HEK293T (cell line): ENCODE data around the gene BECN2.

Source experiments
- ARNT ChIP-seq: fragments of 450-650 bp; IDR thresholded peaks from 2 replicates; pipeline ENCODE4 v1.6.1; 2017; ENCODE audit warnings: mild to moderate bottlenecking
- BHLHE40 ChIP-seq: fragments of 450-650 bp; IDR thresholded peaks from 2 replicates; pipeline ENCODE4 v1.6.1; 2016; ENCODE audit warnings: mild to moderate bottlenecking, moderate library complexity, borderline replicate concordance
- FOXK2 ChIP-seq: fragments of 450-650 bp; IDR thresholded peaks from 2 replicates; pipeline ENCODE4 v1.6.1; 2016; ENCODE audit warnings: mild to moderate bottlenecking
- HDGF ChIP-seq: fragments of 450-650 bp; IDR thresholded peaks from 2 replicates; pipeline ENCODE4 v1.6.1; 2017; ENCODE audit warnings: antibody characterized with exemption, borderline replicate concordance
- L3MBTL2 ChIP-seq: fragments of 450-650 bp; conservative IDR thresholded peaks from 2 replicates; pipeline ENCODE4 v1.6.1; 2016; ENCODE audit warnings: mild to moderate bottlenecking
- NFRKB ChIP-seq: fragments of 450-650 bp; IDR thresholded peaks from 2 replicates; pipeline ENCODE4 v1.6.1; 2016; ENCODE audit warnings: mild to moderate bottlenecking, moderate library complexity
- SP1 ChIP-seq: fragments of 450-650 bp; IDR thresholded peaks from 2 replicates; pipeline ENCODE4 v1.6.1; 2017
- SUZ12 ChIP-seq: fragments of 450-650 bp; IDR thresholded peaks from 2 replicates; pipeline ENCODE4 v1.6.1; 2016; ENCODE audit warnings: mild to moderate bottlenecking
- ZNF384 ChIP-seq: fragments of 450-650 bp; IDR thresholded peaks from 2 replicates; pipeline ENCODE4 v1.6.1; 2016

DNA sequence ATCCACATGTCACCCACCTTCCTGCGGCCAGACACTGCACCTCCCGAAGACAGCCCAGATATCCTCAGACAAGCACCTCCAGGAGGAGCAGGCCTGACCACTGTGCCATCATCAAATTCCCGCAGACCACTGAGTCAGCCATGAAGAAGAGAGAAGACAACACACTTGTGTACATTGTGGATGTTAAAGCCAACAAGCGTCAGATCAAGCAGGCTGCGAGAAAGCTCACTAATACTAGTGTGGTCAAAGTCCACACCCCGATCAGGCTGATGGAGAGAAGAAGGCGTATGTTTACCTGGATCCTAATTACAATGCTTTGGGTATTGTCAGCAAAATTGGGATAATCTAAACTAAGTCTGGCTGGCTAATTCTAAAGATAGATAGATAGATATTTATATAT, 41.4 kb upstream of the BECN2 start:
- TF ChIP-seq ZNF384, result no peak
- TF ChIP-seq L3MBTL2, result no peak
- no peak for TF ChIP-seq ARNT
- TF ChIP-seq SP1, result no peak
- TF ChIP-seq FOXK2, result no peak
- TF ChIP-seq SUZ12, result no peak
- no peak for TF ChIP-seq HDGF
- no peak for TF ChIP-seq NFRKB
- TF ChIP-seq BHLHE40, result no peak
